Measurements from ENCODE around the gene ONECUT3. TPM values are rescaled to one million over a fixed set of nuclear protein-coding genes. Genes with fewer than 3 reads are reported as not detected.

Gene ONECUT3
- total RNA-seq, 4 donors from 2014 or later, result 0.04 TPM; not detected in 3

DNA sequence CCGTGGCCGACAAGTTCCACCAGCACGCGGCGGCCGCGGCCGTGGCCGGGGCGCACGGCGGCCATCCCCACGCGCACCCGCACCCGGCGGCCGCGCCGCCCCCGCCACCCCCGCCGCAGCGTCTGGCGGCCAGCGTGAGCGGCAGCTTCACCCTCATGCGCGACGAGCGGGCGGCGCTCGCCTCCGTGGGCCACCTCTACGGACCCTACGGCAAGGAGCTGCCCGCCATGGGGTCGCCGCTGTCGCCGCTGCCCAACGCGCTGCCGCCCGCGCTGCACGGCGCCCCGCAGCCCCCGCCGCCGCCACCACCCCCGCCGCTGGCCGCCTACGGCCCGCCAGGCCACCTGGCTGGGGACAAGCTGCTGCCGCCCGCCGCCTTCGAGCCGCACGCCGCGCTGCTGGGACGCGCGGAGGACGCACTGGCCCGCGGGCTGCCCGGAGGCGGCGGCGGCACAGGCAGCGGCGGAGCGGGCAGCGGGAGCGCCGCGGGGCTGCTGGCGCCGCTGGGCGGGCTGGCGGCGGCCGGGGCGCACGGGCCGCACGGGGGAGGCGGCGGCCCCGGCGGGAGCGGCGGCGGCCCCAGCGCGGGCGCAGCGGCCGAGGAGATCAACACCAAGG, 821 bp downstream of the ONECUT3 start:
- Histone ChIP-seq H3K27me3 (peaks cover 98% of the 10 kb centered on the region), H3K27ac (no peak overlapping the region), H3K4me1 (peaks cover 0 to 53% (median 20%) of the 10 kb centered on the region in 3 donors), H3K36me3 (no peaks in the 10 kb centered on the region), H3K9me3 (no peaks in the 10 kb centered on the region), H3K4me3 (no peak overlapping the region)
- WGBS, 2 donors (ENCODE audit: low coverage in 1 of 2), result no CpG with 5 or more reads among the region's 105 CpGs
- TF ChIP-seq EP300 (IDR thresholded peaks at IDR 0.05), result no peak
- TF ChIP-seq, protein P1, sequence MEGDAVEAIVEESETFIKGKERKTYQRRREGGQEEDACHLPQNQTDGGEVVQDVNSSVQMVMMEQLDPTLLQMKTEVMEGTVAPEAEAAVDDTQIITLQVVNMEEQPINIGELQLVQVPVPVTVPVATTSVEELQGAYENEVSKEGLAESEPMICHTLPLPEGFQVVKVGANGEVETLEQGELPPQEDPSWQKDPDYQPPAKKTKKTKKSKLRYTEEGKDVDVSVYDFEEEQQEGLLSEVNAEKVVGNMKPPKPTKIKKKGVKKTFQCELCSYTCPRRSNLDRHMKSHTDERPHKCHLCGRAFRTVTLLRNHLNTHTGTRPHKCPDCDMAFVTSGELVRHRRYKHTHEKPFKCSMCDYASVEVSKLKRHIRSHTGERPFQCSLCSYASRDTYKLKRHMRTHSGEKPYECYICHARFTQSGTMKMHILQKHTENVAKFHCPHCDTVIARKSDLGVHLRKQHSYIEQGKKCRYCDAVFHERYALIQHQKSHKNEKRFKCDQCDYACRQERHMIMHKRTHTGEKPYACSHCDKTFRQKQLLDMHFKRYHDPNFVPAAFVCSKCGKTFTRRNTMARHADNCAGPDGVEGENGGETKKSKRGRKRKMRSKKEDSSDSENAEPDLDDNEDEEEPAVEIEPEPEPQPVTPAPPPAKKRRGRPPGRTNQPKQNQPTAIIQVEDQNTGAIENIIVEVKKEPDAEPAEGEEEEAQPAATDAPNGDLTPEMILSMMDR (IDR thresholded peaks at IDR 0.05), result no peak
- TF ChIP-seq POLR2A (IDR thresholded peaks at IDR 0.05), result no peak
- ATAC-seq, result no peak

DNA sequence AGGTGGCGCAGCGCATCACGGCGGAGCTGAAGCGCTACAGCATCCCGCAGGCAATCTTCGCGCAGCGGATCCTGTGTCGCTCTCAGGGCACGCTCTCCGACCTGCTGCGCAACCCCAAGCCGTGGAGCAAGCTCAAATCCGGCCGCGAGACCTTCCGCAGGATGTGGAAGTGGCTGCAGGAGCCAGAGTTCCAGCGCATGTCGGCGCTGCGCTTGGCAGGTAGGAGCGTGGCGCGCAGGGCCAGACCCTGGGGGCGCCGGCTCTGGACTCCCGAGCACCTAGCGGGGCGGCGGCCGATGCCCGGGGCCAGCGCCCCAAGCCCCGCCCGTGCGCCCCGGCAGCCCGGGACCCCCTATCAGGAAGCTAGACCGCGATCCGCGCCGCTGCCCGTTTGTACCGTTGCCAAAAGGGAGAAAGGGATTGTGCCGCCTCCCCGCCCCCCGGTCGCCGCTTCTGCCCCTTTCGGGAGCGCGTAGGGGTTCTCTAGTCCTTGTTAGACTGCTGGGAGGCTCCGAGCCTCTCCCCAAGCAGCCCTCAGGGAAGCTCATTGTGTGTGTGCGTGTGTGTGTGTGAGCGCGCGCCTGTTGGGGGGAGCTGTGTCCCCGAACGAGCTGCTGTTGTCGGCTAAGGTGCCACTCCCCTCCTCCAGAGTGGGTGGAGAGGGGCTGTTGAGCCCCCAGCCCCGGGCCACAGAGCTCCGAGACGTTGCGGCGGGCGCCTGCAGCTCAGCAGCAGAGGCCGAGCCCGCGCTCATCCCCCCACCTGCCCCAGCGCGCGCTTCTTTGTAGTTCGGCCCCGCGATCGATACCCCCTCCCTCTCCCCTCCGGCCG, 1.5 kb downstream of the ONECUT3 start:
- ATAC-seq, result no peak
- no peak overlapping the region for H3K4me3 ChIP-seq
- no peak overlapping the region for H3K27ac ChIP-seq
- TF ChIP-seq POLR2AphosphoS5 (IDR thresholded peaks at IDR 0.05), result no peak
- TF ChIP-seq EP300 (IDR thresholded peaks at IDR 0.05), result no peak
- no peak for TF ChIP-seq POLR2A (IDR thresholded peaks at IDR 0.05)
- TF ChIP-seq, protein P1 (IDR thresholded peaks at IDR 0.05), result no peak
- 0% methylated on average over 3 to 5 of the region's 80 CpGs for WGBS, 2 donors (ENCODE audit: low coverage in 1 of 2)
- peaks cover 0 to 46% (median 12%) of the 10 kb centered on the region in 3 donors for H3K4me1 ChIP-seq
- peaks cover 98% of the 10 kb centered on the region for H3K27me3 ChIP-seq
- no peaks in the 10 kb centered on the region for H3K9me3 ChIP-seq
- no peaks in the 10 kb centered on the region for H3K36me3 ChIP-seq

DNA sequence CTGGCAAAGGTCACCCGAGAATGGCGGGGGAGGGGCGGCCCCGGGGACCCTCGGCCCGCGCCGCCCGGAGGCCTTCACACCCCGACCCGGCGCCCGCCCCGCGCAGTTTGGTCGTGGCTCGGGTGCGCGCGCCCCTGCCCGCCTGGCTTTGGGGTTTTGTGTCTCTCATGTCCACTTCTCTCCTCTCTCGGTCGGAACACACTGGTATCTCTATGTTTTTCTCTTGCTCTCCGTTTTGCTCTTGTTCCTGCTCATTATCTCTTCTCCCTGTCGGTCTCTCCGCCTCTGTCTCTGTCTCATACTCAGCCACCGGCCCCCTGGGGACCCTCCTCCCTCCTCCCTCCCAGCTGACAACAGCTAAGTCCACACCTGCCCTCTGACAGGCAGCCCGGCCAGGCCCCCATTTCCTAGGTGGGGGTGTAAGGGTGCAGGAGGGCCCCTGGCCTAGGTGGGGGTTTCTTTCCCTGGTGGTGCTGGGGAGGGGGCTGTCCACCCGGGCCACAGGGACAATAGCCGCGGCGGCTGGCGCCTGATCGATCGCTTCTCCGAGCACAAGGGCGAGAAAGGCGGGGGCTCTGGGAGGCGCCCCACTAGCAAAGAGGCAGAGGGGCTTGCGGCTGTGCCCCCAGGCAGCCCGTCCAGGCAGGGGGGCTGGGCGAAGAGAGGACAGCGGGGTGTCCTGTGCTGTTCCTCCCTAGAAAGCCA, 2.3 kb downstream of the ONECUT3 start:
- ATAC-seq, result no peak
- TF ChIP-seq POLR2AphosphoS5 (IDR thresholded peaks at IDR 0.05) (no peak), POLR2A (IDR thresholded peaks at IDR 0.05) (no peak), EP300 (IDR thresholded peaks at IDR 0.05) (no peak)
- TF ChIP-seq, protein P1 (IDR thresholded peaks at IDR 0.05), result no peak
- no peak overlapping the region for H3K4me3 ChIP-seq
- H3K27me3 ChIP-seq, result peaks cover 98% of the 10 kb centered on the region
- no peaks in the 10 kb centered on the region for H3K9me3 ChIP-seq
- H3K36me3 ChIP-seq, result no peaks in the 10 kb centered on the region
- 3% methylated on average over 26 of the region's 43 CpGs; no CpG with 5 or more reads in 1 of the 2 donors for WGBS, 2 donors (ENCODE audit: low coverage in 1 of 2)
- H3K4me1 ChIP-seq, result peaks cover 0 to 39% (median 8%) of the 10 kb centered on the region in 3 donors
- H3K27ac ChIP-seq, result no peak overlapping the region

DNA sequence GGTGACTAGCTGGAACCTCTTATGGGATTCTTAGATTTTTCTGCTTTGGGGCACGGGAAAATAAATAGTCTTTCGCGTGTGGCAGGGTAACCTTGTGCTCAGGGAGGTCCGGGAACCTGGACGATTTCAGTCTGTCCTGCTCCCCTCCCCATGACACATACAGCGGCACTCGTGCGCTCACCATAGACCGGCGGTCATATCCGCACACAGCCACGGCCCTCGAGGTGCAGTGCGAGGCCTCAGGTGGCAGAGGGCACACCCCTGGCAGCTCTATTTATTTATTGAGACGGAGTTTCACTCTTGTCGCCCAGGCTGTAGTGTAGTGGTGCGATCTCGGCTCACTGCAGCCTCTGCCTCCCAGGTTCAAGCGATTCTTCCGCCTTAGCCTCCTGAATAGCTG, 3.0 kb downstream of the ONECUT3 start:
- 0 to 6% methylated on average over 10 to 14 of the region's 20 CpGs for WGBS, 2 donors (ENCODE audit: low coverage in 1 of 2)
- H3K36me3 ChIP-seq, result no peaks in the 10 kb centered on the region
- H3K27me3 ChIP-seq, result peaks cover 98% of the 10 kb centered on the region
- no peak for ATAC-seq
- H3K9me3 ChIP-seq, result no peaks in the 10 kb centered on the region
- H3K4me3 ChIP-seq, result no peak overlapping the region
- TF ChIP-seq EP300 (IDR thresholded peaks at IDR 0.05) (no peak), POLR2A (IDR thresholded peaks at IDR 0.05) (no peak)
- TF ChIP-seq, protein P1 (IDR thresholded peaks at IDR 0.05), result no peak
- no peak overlapping the region for H3K27ac ChIP-seq
- H3K4me1 ChIP-seq, result peaks cover 0 to 39% (median 8%) of the 10 kb centered on the region in 3 donors
